Measurements from ENCODE around the gene GATA5. TPM values are rescaled to one million over a fixed set of nuclear protein-coding genes. Genes with fewer than 3 reads are reported as not detected.

GATA5 gene
- total RNA-seq, 1 experiment from 2014 or later = 0.18 TPM

DNA sequence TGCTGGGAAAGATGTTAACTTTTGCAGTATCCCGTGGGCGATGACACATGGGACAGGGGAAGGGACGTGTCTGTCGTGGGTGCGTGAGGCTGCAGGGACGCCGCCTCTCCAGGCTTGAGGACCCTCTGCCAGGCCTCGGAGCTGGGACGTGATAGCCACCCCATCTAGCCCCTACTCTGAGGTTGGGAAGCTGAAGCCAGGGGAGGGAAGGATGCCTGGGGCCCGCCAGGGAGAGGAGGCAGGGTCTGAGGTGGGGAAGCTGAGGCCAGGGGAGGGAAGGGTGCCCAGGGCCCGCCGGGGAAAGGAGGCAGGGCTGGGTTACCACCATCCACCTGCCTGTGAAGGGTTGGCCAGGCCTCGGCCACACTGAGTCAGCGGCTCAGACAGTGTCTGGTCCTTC lies 38.2 kb upstream of the GATA5 start:
- Histone ChIP-seq H2AFZ (ENCODE audit: low read length) (no peak overlapping the region), H3F3A (ENCODE audit: low read length, unreplicated experiment) (no peaks in the 10 kb centered on the region), H3K79me2 (ENCODE audit: low read length) (no peaks in the 10 kb centered on the region), H3K9me3 (ENCODE audit: low read length) (no peaks in the 10 kb centered on the region), H3K4me1 (ENCODE audit: insufficient read depth, low read length) (no peaks in the 10 kb centered on the region), H3K9ac (ENCODE audit: low read length) (no peak overlapping the region), H3K4me2 (ENCODE audit: low read length) (no peak overlapping the region), H3K4me3 (ENCODE audit: low read length) (no peak overlapping the region), H3K36me3 (ENCODE audit: low read depth, low read length) (no peaks in the 10 kb centered on the region), H3K27ac (ENCODE audit: low read length) (no peak overlapping the region), H4K20me1 (ENCODE audit: low read length) (no peaks in the 10 kb centered on the region), H3K9me2 (replicated peaks; ENCODE audit: low read length) (no peaks in the 10 kb centered on the region), H3K27me3 (ENCODE audit: low read length) (no peaks in the 10 kb centered on the region)
- no TSS peak for BruUV-seq (replicated peaks)
- DNase-seq (no peak), ATAC-seq (no peak)
- intact Hi-C loops (cut with micrococcal nuclease) = no loop called here
- POLR2A ChIA-PET (ENCODE audit: unreplicated experiment) = no interaction called here
- CTCF ChIA-PET = no interaction called here
- TF ChIP-seq EZH2phosphoT487 (IDR thresholded peaks at IDR 0.05; ENCODE audit: borderline replicate concordance, low read length) = no peak
- TF ChIP-seq, protein P1, sequence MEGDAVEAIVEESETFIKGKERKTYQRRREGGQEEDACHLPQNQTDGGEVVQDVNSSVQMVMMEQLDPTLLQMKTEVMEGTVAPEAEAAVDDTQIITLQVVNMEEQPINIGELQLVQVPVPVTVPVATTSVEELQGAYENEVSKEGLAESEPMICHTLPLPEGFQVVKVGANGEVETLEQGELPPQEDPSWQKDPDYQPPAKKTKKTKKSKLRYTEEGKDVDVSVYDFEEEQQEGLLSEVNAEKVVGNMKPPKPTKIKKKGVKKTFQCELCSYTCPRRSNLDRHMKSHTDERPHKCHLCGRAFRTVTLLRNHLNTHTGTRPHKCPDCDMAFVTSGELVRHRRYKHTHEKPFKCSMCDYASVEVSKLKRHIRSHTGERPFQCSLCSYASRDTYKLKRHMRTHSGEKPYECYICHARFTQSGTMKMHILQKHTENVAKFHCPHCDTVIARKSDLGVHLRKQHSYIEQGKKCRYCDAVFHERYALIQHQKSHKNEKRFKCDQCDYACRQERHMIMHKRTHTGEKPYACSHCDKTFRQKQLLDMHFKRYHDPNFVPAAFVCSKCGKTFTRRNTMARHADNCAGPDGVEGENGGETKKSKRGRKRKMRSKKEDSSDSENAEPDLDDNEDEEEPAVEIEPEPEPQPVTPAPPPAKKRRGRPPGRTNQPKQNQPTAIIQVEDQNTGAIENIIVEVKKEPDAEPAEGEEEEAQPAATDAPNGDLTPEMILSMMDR (conservative IDR thresholded peaks at IDR 0.05; ENCODE audit: low read depth, low read length) = no peak
- no peak for TF ChIP-seq EZH2 (IDR thresholded peaks at IDR 0.05; ENCODE audit: low read length, unreplicated experiment)

DNA sequence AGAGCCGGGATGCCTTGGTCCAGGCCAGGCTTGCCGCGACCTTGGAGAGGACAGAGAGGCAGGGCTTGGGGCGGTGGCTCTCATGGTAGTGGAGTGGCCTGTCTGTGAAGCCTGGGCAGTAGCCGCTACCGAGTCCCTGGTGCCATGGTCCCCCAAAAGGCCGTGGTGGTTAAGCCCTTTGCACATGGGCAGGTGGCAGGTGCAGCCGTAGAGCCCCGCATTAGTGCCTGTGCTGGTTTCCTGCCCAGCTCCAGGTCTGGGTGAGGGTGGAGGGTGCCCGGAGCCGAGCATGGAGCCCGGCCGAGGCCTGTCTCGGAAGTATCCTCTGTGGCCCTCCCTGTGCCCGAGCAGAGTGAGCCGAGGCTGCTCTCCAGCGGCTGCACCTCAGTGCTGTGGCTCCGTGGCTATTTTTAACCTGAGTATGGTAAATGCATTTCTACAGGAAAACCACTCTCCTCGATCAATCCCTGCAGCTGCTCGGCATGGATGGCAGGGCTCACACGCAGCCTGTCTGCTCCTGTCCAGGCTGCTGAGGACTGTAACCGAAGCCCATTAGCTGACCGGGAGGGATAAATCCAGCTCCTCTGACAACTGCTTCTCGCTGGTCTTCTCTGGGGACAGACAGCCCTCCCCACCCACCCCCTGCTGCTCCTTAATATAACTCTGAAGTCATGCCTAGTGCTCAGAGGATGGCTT lies 36.3 kb upstream of the GATA5 start:
- Histone ChIP-seq H2AFZ (ENCODE audit: low read length) (no peak overlapping the region), H3K9me3 (ENCODE audit: low read length) (no peaks in the 10 kb centered on the region), H3K9me2 (replicated peaks; ENCODE audit: low read length) (no peaks in the 10 kb centered on the region), H3K4me3 (ENCODE audit: low read length) (no peak overlapping the region), H3K4me2 (ENCODE audit: low read length) (no peak overlapping the region), H3F3A (ENCODE audit: low read length, unreplicated experiment) (no peaks in the 10 kb centered on the region), H3K4me1 (ENCODE audit: insufficient read depth, low read length) (no peaks in the 10 kb centered on the region), H3K27me3 (ENCODE audit: low read length) (no peaks in the 10 kb centered on the region), H3K79me2 (ENCODE audit: low read length) (no peaks in the 10 kb centered on the region), H3K27ac (ENCODE audit: low read length) (no peak overlapping the region), H3K9ac (ENCODE audit: low read length) (no peak overlapping the region), H3K36me3 (ENCODE audit: low read depth, low read length) (no peaks in the 10 kb centered on the region), H4K20me1 (ENCODE audit: low read length) (no peaks in the 10 kb centered on the region)
- no TSS peak for BruUV-seq (replicated peaks)
- POLR2A ChIA-PET (ENCODE audit: unreplicated experiment) = no interaction called here
- DNase-seq (no peak), ATAC-seq (no peak)
- intact Hi-C loops (cut with micrococcal nuclease) = no loop called here
- TF ChIP-seq EZH2 (IDR thresholded peaks at IDR 0.05; ENCODE audit: low read length, unreplicated experiment) (no peak), EZH2phosphoT487 (IDR thresholded peaks at IDR 0.05; ENCODE audit: borderline replicate concordance, low read length) (no peak)
- TF ChIP-seq, protein P1 (conservative IDR thresholded peaks at IDR 0.05; ENCODE audit: low read depth, low read length) = no peak
- CTCF ChIA-PET = interaction anchor here (0.6 kb wide), 1 partner anchor 53 kb away, joined by 3 read pairs; no protein-coding TSS in a partner anchor

DNA sequence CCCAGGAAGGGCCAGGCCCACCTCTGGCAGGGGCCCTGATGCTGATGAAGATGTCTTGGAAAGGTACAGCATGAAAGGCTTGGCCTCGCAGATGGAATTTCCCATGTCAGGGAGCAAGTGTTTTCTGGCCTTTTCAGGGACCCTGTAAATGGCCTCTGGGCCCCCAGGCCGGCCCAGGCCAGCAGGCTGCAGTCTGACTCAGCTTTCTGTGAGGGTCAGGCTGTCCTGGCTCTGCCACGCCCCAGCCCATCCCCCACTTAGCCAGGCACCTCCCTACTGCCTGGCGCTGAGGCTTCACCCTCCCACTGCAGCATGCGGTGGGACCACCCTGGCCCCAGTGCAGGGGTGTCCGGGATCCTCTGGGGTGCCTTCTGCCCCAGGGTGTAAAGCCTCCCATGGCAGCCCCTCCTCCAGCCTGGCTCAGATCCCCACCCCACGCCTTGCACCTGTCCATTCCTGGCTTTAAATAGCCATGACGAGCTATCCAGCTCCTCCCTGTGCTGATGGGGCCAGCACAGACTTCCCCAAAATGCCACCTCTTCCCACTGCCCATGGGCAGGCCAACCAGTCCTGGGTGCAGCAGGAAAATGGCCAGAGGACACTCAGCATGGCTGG lies 35.6 kb upstream of the GATA5 start:
- Histone ChIP-seq H3K79me2 (ENCODE audit: low read length) (no peaks in the 10 kb centered on the region), H3F3A (ENCODE audit: low read length, unreplicated experiment) (no peaks in the 10 kb centered on the region), H4K20me1 (ENCODE audit: low read length) (no peaks in the 10 kb centered on the region), H3K4me3 (ENCODE audit: low read length) (no peak overlapping the region), H3K9me3 (ENCODE audit: low read length) (no peaks in the 10 kb centered on the region), H2AFZ (ENCODE audit: low read length) (no peak overlapping the region), H3K9me2 (replicated peaks; ENCODE audit: low read length) (no peaks in the 10 kb centered on the region), H3K9ac (ENCODE audit: low read length) (no peak overlapping the region), H3K4me1 (ENCODE audit: insufficient read depth, low read length) (no peaks in the 10 kb centered on the region), H3K27me3 (ENCODE audit: low read length) (no peaks in the 10 kb centered on the region), H3K36me3 (ENCODE audit: low read depth, low read length) (no peaks in the 10 kb centered on the region), H3K27ac (ENCODE audit: low read length) (no peak overlapping the region), H3K4me2 (ENCODE audit: low read length) (no peak overlapping the region)
- TF ChIP-seq EZH2phosphoT487 (IDR thresholded peaks at IDR 0.05; ENCODE audit: borderline replicate concordance, low read length) (no peak), EZH2 (IDR thresholded peaks at IDR 0.05; ENCODE audit: low read length, unreplicated experiment) (no peak)
- TF ChIP-seq, protein P1 (conservative IDR thresholded peaks at IDR 0.05; ENCODE audit: low read depth, low read length) = no peak
- no TSS peak for BruUV-seq (replicated peaks)
- ChIA-PET CTCF (interaction anchor here (0.6 kb wide), 1 partner anchor 54 kb away, joined by 3 read pairs; no protein-coding TSS in a partner anchor), POLR2A (ENCODE audit: unreplicated experiment) (no interaction called here)
- intact Hi-C loops (cut with micrococcal nuclease) = no loop called here
- DNase-seq (no peak), ATAC-seq (no peak)
